HG03095 (cell line): Measurements from ENCODE around the gene KLHL15.

ENCODE experiments used
- ATAC-seq: cut with Tn5 transposase; IDR thresholded peaks from one replicate; pipeline ENCODE4 v1.9.1; 2021; ENCODE audit warnings: moderate library complexity; ENCODE audit not compliant: unreplicated experiment

Gene KLHL15

DNA sequence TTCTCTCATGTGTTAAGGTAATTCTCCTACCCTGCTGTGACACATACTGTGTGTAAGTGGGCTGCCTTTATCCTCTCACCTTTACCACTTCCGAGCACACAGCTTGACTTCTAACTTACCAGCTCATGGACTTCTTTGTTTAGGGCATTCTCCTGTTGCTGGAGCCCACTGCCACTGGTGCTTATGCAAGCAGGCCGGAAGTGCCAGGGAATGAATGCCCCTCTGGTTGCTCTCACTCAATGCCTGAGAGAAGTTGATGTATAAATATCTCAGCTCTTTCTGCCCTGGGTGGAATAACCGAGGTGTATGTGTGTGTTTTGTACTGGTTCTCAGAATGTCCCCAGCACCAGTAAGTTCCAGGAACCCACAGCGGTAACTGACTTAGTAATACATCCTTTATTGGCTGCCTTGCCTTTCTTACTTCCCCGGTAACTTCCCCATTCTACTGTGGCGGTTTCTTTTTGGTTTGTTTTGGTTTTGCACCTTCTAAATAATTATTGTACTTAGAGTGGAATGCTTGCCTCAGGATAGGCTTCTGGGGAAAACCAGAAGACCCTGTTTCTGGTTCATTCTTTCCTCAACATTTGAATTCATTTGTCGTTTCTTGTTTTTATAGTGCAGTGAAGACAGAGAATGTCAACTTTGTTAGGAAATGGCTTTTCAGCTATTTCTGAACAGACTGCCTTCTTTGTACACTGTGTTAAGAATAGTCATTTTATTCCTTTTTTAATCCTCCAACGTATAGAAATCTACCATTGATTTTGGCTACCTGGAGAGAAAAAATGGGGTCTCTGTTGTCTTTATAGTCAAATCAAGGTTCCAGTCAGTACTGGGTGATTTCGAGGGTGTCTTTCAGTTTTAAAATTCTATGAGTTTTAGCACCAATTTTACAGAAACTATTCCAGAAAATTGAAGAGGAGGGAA is 73.7 kb downstream of the KLHL15 start:
- peak; percentile 95 for ATAC-seq

DNA sequence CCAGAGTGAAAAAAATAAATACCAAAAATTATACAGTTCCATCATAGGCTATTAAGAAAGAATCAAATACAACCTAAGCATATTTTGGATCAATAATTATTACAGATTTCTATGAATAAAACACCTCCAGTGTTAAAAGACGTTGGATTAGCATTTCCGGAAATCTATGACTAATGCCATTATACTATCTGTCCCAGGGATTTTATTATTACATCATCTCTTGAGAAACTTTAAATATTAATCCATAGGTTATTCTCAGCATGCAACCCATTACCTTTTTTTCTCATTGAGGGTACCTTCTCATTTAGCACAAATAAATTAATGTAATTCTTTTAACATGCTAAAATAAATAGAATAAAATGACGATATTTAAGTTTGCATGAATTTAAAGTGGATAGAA is 74.6 kb downstream of the KLHL15 start:
- no peak for ATAC-seq

DNA sequence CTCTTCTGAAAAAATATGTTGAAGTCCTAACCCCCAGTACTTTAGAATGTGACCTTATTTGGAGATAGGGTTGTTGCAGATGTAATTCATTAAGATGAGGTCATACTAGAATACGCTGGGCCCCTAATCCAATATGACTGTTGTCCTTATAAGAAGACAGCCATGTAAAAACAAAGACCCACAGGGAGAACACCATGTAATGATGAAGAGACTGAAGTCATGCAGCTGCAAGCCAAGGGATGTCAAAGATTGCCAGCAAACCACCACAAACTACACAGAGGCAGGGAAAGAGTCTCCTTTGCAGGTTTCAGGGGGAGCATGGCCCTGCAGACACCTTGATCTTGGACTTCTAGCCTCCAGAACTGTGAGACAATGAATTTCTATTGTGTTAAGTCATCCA is 81.8 kb downstream of the KLHL15 start:
- ATAC-seq = no peak

DNA sequence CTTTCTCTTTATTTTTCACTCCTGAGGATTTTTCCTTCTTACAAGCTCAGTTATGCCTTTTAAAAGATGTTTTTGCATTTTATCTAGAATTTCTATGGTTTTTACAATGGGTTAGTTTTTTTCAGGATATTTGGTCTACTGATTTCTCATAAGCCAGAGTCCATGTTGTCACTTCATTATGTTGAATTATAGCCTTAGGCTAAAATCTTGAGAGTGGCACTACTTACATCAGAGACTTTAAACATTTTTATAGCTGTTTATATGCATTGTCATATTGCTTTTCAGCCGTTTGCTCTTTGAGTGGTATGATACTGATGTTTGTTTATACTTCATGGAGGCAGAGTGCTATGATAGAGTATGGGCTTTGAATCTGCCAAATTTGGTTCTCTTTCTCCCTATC is 82.8 kb downstream of the KLHL15 start:
- ATAC-seq = no peak

DNA sequence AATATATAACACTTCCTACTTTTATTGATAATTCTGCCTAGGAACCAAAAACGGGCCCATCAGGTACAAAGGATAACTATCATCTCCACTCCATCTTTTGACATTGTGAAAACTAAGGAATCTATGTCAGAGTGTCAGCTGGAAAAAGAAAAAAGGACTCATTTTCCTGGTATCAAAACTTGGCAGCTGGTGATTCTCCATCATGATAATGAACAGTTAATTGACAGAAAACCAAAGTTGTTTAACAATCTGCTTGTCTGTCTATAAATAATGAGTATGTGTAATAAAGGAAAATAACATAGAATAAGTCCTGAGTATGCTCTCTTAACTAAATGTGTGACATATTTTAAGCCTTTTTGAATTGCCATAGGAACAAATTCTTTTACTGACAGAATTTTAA is 87.8 kb downstream of the KLHL15 start:
- no peak for ATAC-seq

DNA sequence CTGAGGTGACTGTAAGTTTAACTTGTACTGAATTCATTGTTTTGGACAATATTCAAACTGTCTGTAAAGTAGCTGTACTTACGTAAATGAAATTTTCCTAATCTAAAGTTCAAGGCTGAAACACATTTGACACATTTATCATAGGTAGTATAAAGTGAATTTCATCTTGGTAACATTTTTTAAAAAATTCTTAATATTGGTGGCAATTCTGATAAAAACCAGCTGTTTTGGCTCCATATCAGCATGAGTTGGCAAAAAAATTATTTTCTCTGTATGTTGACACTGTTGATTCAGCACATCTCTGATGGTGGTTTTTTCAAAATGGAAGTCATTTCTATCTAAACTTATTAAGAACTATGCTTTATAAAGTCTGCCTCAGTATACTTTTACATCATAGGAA is 88.3 kb downstream of the KLHL15 start:
- ATAC-seq = no peak

DNA sequence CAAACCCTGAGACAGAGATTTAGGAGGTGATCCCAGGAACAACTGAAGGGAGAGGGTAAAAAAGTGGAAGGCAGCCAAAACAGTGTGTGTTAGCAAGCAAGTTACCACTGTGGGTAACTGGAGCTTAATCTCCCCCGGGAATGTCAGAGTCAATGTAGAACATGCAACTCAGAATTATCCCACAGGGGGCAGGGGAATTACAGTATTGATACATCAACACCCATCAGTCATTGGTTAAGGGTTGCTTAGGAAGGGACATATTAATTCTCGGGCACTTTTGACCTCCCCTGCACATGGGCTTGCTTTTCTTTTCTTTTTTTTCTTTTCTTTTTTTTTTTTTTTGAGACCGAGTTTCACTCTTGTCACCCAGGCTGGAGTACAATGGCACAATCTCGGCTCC is 89.9 kb downstream of the KLHL15 start:
- ATAC-seq = no peak

DNA sequence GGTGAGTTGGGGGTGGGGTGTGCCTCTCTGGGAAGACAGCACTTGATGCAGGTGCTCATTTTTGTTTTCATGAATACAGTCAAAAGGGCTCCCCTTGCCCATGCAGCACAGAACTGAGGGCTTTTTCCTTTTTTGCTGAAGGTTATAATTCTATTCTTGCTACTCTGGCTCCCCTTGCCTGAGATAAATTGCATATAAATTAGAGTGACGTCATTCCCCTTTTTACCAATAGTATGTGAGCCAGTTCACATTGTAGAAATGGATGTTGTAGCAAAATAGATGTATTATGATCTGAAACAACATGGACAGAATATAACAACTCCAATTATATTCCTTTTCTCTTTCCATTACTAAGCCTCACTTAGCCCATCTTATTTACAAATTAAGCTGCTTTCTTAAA is 90.8 kb downstream of the KLHL15 start:
- ATAC-seq = no peak

DNA sequence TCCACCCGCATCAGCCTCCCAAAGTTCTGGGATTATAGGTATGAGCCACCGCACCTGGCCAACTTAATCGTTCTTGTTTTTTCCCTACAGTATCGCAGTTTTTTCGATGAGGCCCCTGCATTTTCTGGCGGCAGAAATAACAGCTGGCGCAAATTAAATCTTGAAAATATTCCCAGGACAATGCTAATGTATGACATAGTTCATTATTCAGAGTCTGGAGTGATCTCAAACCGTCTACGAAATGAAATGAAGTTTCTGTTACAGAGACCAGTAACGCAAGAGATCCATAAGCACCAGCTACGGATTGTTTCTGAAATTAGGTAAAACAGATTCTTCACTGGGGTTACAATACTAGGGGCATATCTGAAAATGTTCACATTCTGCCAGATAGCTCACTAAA is 91.9 kb downstream of the KLHL15 start:
- ATAC-seq = no peak
